PC-3 (cell line): Measurements from ENCODE around the gene RASD2.

Experiments used
- CTCF ChIP-seq: fragments of 300-600 bp; sonication (generic); conservative IDR thresholded peaks from 2 replicates; pipeline ENCODE4 v1.5.1; 2017; ENCODE audit warnings: antibody characterized with exemption, low read depth, mild to moderate bottlenecking, low read length
- EZH2 ChIP-seq: fragments of 300-600 bp; sonication (generic); IDR thresholded peaks from one replicate; pipeline ENCODE4 v1.6.1; 2017; ENCODE audit warnings: antibody characterized with exemption, mild to moderate bottlenecking, low read length; ENCODE audit not compliant: unreplicated experiment

- TF ChIP-seq CTCF (no peak), EZH2 (no peak)
Observed at GRCh38 chr22:35521358-35522224, 19.0 kb upstream of the RASD2 start.
